PFSK-1 (cell line): ENCODE data around the gene PCDH15.

Experiments used
- FOXP2 ChIP-seq: optimal IDR thresholded peaks from 2 replicates; pipeline ENCODE3; 2011; ENCODE audit warnings: borderline replicate concordance, control low read depth, inconsistent platforms; ENCODE audit not compliant: insufficient read depth; ENCODE audit errors: extremely low read length, extremely low read depth
- POLR2AphosphoS5 ChIP-seq: IDR thresholded peaks from 2 replicates; pipeline ENCODE4 v1.6.1; 2012; ENCODE audit warnings: low read depth, mild to moderate bottlenecking, control low read depth, low read length, moderate library complexity
- SIN3A ChIP-seq: IDR thresholded peaks from 2 replicates; pipeline ENCODE4 v1.6.1; 2012; ENCODE audit warnings: mild to moderate bottlenecking, low read length, moderate library complexity, borderline replicate concordance; ENCODE audit not compliant: insufficient read depth
- TAF1 ChIP-seq: IDR thresholded peaks from 2 replicates; pipeline ENCODE4 v1.6.1; 2012; ENCODE audit warnings: low read length, control low read depth, borderline replicate concordance; ENCODE audit not compliant: insufficient read depth
- TF ChIP-seq, protein P1 (sequence below), 2 experiments: IDR thresholded peaks; 2 replicates each; pipeline versions ENCODE4 v1.6.1 to v1.8.0; 2011 to 2012; ENCODE audit warnings: low read depth in 2 of 2, low read length in 2 of 2, control low read depth in 1 of 2, inconsistent platforms in 1 of 2, mild to moderate bottlenecking in 1 of 2, moderate library complexity in 1 of 2; ENCODE audit not compliant: insufficient read depth in 1 of 2

Gene PCDH15

DNA sequence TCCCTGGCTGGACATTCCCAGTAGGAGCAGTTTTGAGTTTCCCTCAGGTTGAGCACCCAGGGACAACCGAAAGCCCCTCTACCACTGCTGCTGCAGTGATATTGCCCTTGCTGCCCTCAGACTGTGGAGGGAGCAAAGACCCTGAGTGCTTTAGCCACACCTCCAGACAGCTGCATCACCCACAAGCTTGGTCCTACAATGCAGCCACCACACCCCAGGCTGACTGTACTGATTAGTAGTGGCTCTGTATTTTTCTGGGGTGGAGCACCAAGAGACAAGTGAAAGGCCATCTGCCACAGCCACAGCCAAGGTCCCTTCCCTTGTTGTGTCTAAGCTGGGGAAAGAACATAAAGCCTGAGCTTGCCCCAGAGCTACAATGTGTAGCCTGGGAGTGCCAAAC, 789.9 kb downstream of the PCDH15 start:
- TF ChIP-seq FOXP2 (no peak), POLR2AphosphoS5 (no peak), TAF1 (no peak), SIN3A (no peak)
- TF ChIP-seq, protein P1, sequence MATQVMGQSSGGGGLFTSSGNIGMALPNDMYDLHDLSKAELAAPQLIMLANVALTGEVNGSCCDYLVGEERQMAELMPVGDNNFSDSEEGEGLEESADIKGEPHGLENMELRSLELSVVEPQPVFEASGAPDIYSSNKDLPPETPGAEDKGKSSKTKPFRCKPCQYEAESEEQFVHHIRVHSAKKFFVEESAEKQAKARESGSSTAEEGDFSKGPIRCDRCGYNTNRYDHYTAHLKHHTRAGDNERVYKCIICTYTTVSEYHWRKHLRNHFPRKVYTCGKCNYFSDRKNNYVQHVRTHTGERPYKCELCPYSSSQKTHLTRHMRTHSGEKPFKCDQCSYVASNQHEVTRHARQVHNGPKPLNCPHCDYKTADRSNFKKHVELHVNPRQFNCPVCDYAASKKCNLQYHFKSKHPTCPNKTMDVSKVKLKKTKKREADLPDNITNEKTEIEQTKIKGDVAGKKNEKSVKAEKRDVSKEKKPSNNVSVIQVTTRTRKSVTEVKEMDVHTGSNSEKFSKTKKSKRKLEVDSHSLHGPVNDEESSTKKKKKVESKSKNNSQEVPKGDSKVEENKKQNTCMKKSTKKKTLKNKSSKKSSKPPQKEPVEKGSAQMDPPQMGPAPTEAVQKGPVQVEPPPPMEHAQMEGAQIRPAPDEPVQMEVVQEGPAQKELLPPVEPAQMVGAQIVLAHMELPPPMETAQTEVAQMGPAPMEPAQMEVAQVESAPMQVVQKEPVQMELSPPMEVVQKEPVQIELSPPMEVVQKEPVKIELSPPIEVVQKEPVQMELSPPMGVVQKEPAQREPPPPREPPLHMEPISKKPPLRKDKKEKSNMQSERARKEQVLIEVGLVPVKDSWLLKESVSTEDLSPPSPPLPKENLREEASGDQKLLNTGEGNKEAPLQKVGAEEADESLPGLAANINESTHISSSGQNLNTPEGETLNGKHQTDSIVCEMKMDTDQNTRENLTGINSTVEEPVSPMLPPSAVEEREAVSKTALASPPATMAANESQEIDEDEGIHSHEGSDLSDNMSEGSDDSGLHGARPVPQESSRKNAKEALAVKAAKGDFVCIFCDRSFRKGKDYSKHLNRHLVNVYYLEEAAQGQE (IDR thresholded peaks at IDR 0.05; ENCODE audit: insufficient read depth in 1 of 2, low read depth in 2 of 2, low read length in 2 of 2) = no peak

DNA sequence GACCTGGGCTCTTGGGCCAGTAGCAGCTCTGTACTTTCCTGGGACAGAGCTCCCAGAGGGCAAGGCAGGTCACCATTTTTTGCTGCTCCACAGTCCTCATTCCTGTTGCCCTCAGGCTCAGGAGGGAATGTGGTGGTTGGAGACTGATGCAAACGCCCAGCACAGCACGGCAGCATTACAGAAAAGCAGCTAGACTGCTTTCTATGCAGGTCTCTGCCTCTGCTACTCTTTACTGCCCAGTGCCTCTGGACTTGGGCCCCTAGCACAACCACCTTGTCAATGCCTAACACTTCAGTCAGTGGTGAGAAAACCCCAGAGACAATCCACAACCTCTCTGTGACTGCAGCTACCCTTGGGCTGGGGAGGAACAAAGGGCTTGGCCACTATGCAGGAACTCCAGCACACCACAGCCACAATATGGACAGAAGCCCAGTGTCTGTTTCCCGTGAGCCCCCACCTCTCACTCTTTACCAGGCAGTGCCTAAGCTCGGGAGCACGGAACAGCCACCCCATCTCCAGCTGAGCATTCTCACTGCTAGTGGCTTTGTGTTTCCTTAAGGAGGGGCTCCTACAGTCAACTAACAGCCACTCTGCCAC, 790.6 kb downstream of the PCDH15 start:
- TF ChIP-seq SIN3A (no peak), FOXP2 (no peak), POLR2AphosphoS5 (no peak), TAF1 (no peak)
- TF ChIP-seq, protein P1 (IDR thresholded peaks at IDR 0.05; ENCODE audit: insufficient read depth in 1 of 2, low read depth in 2 of 2, low read length in 2 of 2) = no peak

DNA sequence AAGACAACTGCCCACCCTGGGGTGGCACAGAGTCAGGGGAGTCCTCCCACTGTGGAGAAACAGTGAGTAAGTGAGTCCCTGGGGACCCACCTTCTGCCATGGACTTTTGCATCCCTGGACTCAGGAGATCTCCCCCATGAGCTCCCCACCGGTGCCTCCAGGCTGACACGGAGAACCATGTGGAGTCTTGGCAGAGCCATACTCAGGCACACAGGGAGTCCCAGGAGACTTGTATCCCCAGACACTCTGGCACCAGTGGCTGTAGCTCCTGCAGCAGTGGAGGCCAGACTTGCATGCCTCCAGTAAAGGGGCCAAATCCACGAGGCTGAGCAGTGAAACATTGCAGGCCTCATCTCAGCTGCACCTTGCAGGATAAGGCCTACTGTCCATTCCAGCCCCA, 791.4 kb downstream of the PCDH15 start:
- TF ChIP-seq, protein P1 (IDR thresholded peaks at IDR 0.05; ENCODE audit: insufficient read depth in 1 of 2, low read depth in 2 of 2, low read length in 2 of 2) = no peak
- TF ChIP-seq SIN3A (no peak), TAF1 (no peak)

DNA sequence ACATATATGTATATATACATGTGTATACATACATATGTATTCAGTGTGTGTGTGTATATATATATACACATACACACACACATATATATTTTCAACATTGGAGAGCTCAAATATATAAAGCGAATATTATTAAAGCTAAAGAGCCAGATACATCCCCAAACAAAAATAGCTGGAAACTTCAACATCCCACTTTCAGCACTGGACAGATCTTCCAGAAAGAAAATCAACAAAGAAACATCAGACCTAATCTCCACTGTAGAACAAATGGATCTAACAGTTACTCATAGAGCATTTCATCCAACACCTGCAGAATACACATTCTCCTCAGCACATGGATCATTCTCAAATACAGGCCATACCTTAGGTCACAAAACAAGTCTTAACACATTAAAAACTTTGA, 799.0 kb downstream of the PCDH15 start:
- TF ChIP-seq SIN3A = no peak
- TF ChIP-seq, protein P1 (IDR thresholded peaks at IDR 0.05; ENCODE audit: insufficient read depth in 1 of 2, low read depth in 2 of 2, low read length in 2 of 2) = peak in 1 of 2 experiments; percentile 71; a peak in 1 of 4 replicates

DNA sequence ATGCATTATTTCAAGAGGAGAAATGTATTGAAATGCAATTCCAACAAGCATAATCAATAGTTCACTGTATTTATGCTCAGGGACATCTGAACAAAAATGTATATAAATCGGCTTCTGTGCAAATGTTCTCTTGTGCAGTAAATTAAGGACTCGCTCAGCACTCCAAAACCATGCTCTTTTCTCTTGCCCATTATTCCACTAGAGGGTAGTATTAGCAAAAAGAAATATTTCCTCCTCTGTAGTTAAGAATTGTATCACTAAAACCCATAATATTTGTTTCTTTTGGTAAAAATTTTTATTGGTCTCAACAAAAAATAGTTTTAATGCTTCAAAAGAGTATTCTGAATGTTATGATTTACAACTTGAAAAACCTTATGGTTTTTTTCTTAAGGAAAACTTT, 803.1 kb downstream of the PCDH15 start:
- TF ChIP-seq TAF1 (no peak), SIN3A (no peak), FOXP2 (no peak), POLR2AphosphoS5 (no peak)
- TF ChIP-seq, protein P1 (IDR thresholded peaks at IDR 0.05; ENCODE audit: insufficient read depth in 1 of 2, low read depth in 2 of 2, low read length in 2 of 2) = no peak
